ENCODE measurements around the gene FAHD2A.
"Not testable (repeated sequence)": the region's sequence is repeated elsewhere in the genome, so short reads cannot be mapped to it uniquely, and the experiment has no call there.

DNA sequence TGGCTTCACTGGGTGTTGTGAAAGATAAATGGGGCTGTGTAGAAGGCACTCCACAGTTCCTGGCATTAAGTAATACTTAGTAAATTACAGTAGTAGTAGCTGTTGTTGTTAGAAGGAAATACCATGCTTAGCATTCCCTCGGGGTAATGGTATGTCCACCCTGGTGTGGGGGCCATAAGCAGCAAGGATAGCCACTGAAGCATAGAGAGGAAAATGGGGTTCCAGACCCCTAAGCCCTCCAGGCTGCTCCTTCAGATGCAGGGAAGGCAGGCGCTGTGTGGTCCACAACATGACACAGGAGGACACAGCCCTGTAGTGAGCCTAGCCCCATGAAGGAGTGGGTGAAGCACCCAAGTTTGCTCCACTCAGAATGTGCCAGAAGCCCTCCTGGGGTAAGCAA is 31.5 kb downstream of the FAHD2A start:
- TF ChIP-seq, protein P1, sequence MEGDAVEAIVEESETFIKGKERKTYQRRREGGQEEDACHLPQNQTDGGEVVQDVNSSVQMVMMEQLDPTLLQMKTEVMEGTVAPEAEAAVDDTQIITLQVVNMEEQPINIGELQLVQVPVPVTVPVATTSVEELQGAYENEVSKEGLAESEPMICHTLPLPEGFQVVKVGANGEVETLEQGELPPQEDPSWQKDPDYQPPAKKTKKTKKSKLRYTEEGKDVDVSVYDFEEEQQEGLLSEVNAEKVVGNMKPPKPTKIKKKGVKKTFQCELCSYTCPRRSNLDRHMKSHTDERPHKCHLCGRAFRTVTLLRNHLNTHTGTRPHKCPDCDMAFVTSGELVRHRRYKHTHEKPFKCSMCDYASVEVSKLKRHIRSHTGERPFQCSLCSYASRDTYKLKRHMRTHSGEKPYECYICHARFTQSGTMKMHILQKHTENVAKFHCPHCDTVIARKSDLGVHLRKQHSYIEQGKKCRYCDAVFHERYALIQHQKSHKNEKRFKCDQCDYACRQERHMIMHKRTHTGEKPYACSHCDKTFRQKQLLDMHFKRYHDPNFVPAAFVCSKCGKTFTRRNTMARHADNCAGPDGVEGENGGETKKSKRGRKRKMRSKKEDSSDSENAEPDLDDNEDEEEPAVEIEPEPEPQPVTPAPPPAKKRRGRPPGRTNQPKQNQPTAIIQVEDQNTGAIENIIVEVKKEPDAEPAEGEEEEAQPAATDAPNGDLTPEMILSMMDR (IDR thresholded peaks at IDR 0.05; ENCODE audit: borderline replicate concordance, extremely low read depth, low read length, poor library complexity, severe bottlenecking): not testable (repeated sequence)
- not testable (repeated sequence) for TF ChIP-seq EZH2 (IDR thresholded peaks at IDR 0.05; ENCODE audit: borderline replicate concordance, low read depth, low read length, severe bottlenecking)

Measured in DND-41 (cell line).